Measurements from ENCODE around the gene TNFRSF14. TPM values are rescaled to one million over a fixed set of nuclear protein-coding genes. Genes with fewer than 3 reads are reported as not detected.

Gene TNFRSF14
- total RNA-seq, 1 donor: 12.0 TPM

DNA sequence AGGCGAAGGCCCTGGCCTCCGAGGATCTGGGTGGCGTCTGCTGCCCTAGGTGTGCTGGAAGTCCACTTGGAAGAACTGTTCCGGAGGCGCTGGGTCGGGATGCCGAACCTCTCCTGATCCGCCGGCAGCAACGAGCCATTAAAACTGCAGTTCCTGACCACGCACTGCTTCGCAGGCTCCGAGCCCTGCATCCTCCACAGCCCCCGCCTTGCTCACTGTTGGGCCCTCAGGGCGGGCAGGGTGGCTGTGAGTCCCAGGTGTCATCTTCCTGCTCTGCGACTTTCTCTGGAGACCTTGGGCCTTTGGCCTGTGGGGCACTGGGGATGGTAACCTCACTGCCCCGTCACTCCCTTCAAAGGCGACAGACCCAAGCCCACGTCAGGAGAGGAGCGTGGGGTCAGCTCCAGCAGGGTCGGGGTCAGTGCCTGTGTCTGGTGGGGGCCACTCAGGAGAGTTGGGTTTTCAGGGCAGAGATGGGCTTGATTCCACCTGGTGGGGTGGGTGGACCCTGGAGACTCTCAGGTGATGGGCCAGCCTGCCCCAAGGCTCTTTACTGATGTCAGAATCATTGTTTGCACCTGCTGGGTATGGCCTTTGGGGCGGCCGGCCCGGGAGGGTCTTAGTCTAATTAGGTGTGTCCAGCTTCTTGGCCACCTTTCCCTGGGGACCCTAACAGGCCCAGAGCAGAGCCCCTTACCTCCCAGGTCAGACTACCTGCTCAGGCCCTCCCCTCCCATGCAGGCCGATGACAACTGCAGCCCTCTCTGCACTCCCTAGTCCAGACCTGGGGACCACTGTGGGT lies 33.5 kb downstream of the TNFRSF14 start:
- no peak for DNase-seq (ENCODE audit: low read depth)
- TF ChIP-seq, protein P1, sequence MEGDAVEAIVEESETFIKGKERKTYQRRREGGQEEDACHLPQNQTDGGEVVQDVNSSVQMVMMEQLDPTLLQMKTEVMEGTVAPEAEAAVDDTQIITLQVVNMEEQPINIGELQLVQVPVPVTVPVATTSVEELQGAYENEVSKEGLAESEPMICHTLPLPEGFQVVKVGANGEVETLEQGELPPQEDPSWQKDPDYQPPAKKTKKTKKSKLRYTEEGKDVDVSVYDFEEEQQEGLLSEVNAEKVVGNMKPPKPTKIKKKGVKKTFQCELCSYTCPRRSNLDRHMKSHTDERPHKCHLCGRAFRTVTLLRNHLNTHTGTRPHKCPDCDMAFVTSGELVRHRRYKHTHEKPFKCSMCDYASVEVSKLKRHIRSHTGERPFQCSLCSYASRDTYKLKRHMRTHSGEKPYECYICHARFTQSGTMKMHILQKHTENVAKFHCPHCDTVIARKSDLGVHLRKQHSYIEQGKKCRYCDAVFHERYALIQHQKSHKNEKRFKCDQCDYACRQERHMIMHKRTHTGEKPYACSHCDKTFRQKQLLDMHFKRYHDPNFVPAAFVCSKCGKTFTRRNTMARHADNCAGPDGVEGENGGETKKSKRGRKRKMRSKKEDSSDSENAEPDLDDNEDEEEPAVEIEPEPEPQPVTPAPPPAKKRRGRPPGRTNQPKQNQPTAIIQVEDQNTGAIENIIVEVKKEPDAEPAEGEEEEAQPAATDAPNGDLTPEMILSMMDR (IDR thresholded peaks at IDR 0.05; ENCODE audit: insufficient read depth, low read length): no peak
- H3K4me3 ChIP-seq (ENCODE audit: low read depth, low read length): no peak overlapping the region

DNA sequence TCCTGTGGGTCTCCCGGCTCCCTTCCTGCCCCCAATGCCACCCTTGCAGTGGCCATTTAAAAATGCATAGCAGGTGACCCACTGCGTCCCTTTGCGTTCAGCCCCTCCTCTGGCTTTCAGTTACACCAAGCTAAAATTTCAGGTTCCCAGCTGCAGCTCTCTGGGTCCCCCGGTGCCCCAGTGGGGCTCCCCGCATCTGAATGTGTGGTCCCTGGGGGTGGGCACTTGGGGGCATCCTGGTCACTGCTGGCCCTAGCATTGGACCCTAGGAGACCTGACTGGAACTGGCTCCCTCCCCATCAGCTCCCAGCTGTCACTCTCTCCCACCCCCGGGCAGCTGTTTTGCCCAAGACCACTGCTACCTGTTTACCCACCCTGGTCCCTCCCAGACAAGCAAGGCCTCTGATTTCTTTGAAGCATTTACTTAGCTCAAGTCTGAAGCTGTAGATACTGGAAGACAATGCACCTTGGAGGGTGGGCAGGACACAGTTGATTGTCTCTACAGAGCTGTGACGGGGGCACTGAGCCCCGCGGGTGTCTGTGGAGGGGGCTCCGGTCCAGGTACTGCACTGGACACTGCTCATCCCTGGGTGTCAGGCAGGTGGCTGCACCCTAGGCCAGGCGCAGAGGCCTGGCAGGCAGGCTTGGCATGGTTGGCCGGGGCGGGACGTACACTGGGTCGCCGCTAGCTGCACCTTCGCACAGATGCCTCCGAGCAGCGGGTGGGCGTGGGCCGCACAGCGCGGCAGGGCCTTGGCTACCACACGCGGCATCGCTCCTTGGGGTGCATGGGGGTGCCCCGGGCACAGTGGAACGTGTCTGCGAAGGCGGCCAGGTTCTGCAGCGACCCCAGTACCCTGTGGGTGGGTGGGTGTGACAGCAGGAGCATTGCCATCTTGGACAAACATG lies 34.3 kb downstream of the TNFRSF14 start:
- H3K4me3 ChIP-seq (ENCODE audit: low read depth, low read length): no peak overlapping the region
- TF ChIP-seq, protein P1 (IDR thresholded peaks at IDR 0.05; ENCODE audit: insufficient read depth, low read length): no peak
- DNase-seq (ENCODE audit: low read depth): no peak

DNA sequence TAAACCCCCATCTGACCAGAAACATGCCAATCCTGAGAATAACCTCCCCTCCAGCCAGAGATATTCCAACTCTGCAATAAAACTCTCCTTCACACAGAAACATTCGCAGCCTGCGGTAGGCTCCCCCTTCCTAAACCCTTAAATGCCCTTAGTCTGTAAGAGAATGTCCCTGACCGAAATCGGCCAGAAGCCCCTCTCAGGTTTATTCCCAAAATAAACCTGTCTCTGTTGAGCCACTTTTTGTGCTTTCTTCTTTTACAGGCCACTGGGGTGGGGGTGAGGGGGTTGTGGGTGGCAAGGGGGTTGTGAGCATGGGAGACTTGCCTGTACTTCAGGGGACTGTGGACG lies 35.0 kb downstream of the TNFRSF14 start:
- no peak for DNase-seq (ENCODE audit: low read depth)
- TF ChIP-seq, protein P1 (IDR thresholded peaks at IDR 0.05; ENCODE audit: insufficient read depth, low read length): no peak

DNA sequence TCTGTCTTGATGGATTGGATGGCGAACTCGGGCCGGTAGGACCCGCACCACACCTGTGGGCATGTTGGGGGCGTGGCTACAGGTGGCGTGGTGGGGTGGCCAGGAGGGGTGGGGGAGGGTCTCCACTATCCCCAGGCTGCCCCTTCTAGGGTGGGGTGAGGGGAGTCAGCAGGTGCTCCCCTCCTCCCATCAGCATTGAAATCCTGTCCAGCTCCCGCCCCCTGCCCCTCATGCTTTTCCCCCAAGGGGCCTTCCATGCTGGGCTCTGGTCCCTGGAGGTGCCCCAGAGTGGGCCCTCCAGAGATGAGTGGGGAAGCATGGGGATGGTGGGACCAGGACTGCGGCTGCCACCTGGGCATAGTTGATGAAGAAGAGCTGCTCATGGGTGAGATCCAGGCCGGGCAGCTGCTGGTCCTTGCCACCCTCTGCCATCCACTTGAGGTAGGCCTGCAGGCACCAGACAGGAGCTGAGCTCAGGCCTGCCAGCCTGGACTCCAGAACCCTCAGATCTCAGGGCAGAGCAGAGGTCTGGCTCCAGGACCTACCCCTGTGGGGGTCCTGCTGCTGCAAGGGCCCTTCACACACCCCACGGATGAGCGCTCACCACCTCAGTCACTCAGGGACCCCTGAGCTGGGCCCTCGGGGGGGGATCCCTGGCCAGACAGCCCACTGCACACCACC lies 35.5 kb downstream of the TNFRSF14 start:
- TF ChIP-seq, protein P1 (IDR thresholded peaks at IDR 0.05; ENCODE audit: insufficient read depth, low read length): no peak
- H3K4me3 ChIP-seq (ENCODE audit: low read depth, low read length): no peak overlapping the region
- no peak for DNase-seq (ENCODE audit: low read depth)

More for the DNA sequence above, 35.0 kb downstream of the TNFRSF14 start:
- H3K4me3 ChIP-seq (ENCODE audit: low read depth, low read length): no peak overlapping the region

DNA sequence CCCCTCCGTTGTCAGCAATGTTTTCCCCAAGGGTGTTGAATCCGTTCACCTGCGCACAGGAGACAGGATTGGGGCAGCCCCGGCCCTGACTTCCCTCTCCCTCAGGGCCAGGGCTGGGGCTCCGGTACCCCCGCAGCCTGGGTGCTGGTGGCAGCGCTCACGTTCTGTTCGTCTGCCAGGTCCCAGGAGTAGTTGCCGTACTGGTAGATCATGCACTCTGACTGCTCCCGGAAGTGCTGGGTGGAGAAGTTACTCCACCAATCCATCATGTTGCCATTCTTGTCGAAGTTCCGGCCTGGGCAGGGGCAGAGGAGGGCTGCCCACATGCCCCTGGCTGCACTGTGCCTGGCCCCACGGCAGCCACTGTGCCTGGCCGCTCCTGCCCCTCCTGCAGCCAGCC lies 36.5 kb downstream of the TNFRSF14 start:
- TF ChIP-seq, protein P1 (IDR thresholded peaks at IDR 0.05; ENCODE audit: insufficient read depth, low read length): no peak
- H3K4me3 ChIP-seq (ENCODE audit: low read depth, low read length): no peak overlapping the region
- no peak for DNase-seq (ENCODE audit: low read depth)

DNA sequence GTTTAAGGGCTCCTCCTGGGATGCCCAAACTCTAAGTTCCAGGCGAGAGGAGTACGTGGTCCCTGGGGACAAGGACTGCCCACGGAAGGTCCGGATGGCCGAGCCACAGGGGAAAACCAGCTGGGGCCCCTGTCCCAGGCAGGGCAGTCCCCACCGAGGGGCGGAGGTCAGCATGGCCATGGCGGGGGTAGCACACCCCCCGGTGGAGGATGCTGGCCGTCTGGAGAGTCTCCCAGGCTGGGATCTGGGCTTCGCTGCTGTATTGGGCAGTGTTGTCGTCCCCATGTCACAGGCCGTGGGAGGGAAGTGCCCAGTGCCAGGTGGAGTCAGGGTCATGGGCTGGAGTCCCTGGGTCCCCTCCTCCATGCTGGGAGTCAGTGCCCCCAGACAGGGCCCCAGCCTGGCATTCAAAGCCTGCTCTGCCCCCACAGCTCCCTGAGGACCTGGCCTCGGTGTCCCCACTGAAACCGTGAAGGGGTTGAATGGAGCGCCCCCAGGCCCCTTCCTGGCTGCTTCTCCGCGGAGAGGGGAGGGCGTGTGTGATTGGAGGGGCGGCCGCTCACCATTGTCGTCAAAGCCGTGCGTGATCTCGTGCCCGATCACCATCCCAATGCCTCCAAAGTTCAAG lies 37.2 kb downstream of the TNFRSF14 start:
- TF ChIP-seq, protein P1 (IDR thresholded peaks at IDR 0.05; ENCODE audit: insufficient read depth, low read length): no peak
- DNase-seq (ENCODE audit: low read depth): no peak
- no peak overlapping the region for H3K4me3 ChIP-seq (ENCODE audit: low read depth, low read length)

Data from fibroblast of the aortic adventitia (primary cell).